ENCODE data around the gene RHEBL1.

RHEBL1 gene

GRCh38 chr12:49037111-49037946, 32.5 kb downstream of the RHEBL1 start:
- DNase-seq (ENCODE audit: low read depth in 3 of 3): no peak

- no peak for DNase-seq (ENCODE audit: low read depth in 3 of 3)
These were observed 33.8 kb downstream of the RHEBL1 start for GRCh38 chr12:49036029-49036428.

GRCh38 chr12:49034286-49034622, 35.5 kb downstream of the RHEBL1 start:
- no peak for DNase-seq (ENCODE audit: low read depth in 3 of 3)

GRCh38 chr12:49033611-49034285, 36.0 kb downstream of the RHEBL1 start:
- DNase-seq (ENCODE audit: low read depth in 3 of 3): no peak

GRCh38 chr12:49032679-49033447, 36.9 kb downstream of the RHEBL1 start:
- DNase-seq (ENCODE audit: low read depth in 3 of 3): no peak

GRCh38 chr12:49032276-49032675, 37.5 kb downstream of the RHEBL1 start:
- no peak for DNase-seq (ENCODE audit: low read depth in 3 of 3)

- no peak for DNase-seq (ENCODE audit: low read depth in 3 of 3)
These were observed 38.1 kb downstream of the RHEBL1 start for GRCh38 chr12:49031573-49032161.

GRCh38 chr12:49030714-49031572, 38.8 kb downstream of the RHEBL1 start:
- DNase-seq (ENCODE audit: low read depth in 3 of 3): no peak

GRCh38 chr12:49030119-49030518, 39.7 kb downstream of the RHEBL1 start:
- DNase-seq (ENCODE audit: low read depth in 3 of 3): no peak

- DNase-seq (ENCODE audit: low read depth in 3 of 3): no peak
These were observed 41.0 kb downstream of the RHEBL1 start for GRCh38 chr12:49028666-49029275.

GRCh38 chr12:49027846-49028555, 41.8 kb downstream of the RHEBL1 start:
- DNase-seq (ENCODE audit: low read depth in 3 of 3): no peak

GRCh38 chr12:49026678-49027480, 42.9 kb downstream of the RHEBL1 start:
- no peak for DNase-seq (ENCODE audit: low read depth in 3 of 3)

GRCh38 chr12:49026101-49026500, 43.7 kb downstream of the RHEBL1 start:
- no peak for DNase-seq (ENCODE audit: low read depth in 3 of 3)

GRCh38 chr12:49025463-49025862, 44.3 kb downstream of the RHEBL1 start:
- no peak for DNase-seq (ENCODE audit: low read depth in 3 of 3)

- no peak for DNase-seq (ENCODE audit: low read depth in 3 of 3)
These were observed 45.2 kb downstream of the RHEBL1 start for GRCh38 chr12:49024543-49024942.

GRCh38 chr12:49023812-49024211, 46.0 kb downstream of the RHEBL1 start:
- DNase-seq (ENCODE audit: low read depth in 3 of 3): no peak

GRCh38 chr12:49022558-49023178, 47.1 kb downstream of the RHEBL1 start:
- no peak for DNase-seq (ENCODE audit: low read depth in 3 of 3)

- DNase-seq (ENCODE audit: low read depth in 3 of 3): no peak
These were observed 48.4 kb downstream of the RHEBL1 start for GRCh38 chr12:49021292-49021915.

Measured in stimulated activated CD4-positive, alpha-beta T cell treated with anti-CD3 and anti-CD28 coated beads, TNF-alpha, amount 100 ng/mL, for 4 hours (primary cell).